Inflammatory macrophage treated with lipopolysaccharide for 1 hour (primary cell): ENCODE results near the gene C5orf24.
"Not testable (repeated sequence)": the region's sequence is repeated elsewhere in the genome, so short reads cannot be mapped to it uniquely, and the experiment has no call there.

Source experiments
- DNase-seq, 2 donors: peaks; one replicate each; pipeline ENCODE4 v3.0.0-alpha.2; 2020 to 2022

The C5orf24 gene

GRCh38 chr5:134845852-134846640 lies at the start of gene C5orf24:
TSS of gene C5orf24 (plus strand) at chr5:134845968. CDS start at chr5:134854901, 8,933 bp downstream.
- peak; percentile 91 for DNase-seq

- no peak for DNase-seq
Observed at GRCh38 chr5:134798468-134798867, 47.3 kb upstream of the C5orf24 start.

GRCh38 chr5:134803821-134804220 lies 41.9 kb upstream of the C5orf24 start:
- no peak for DNase-seq

- peak; percentile 15 to 31 for DNase-seq
Observed at GRCh38 chr5:134813407-134813806, 32.4 kb upstream of the C5orf24 start.

- DNase-seq = peak; percentile 23 to 29
Observed at GRCh38 chr5:134813827-134814226, 31.9 kb upstream of the C5orf24 start.

GRCh38 chr5:134817006-134817405 lies 28.8 kb upstream of the C5orf24 start:
- DNase-seq = no peak

- DNase-seq = no peak
Observed at GRCh38 chr5:134818776-134819175, 27.0 kb upstream of the C5orf24 start.

GRCh38 chr5:134819407-134819963 lies 26.3 kb upstream of the C5orf24 start:
- DNase-seq = no peak

- DNase-seq = no peak
Observed at GRCh38 chr5:134821841-134822240, 23.9 kb upstream of the C5orf24 start.

GRCh38 chr5:134824681-134825080 lies 21.1 kb upstream of the C5orf24 start:
- DNase-seq = no peak

GRCh38 chr5:134825212-134825611 lies 20.6 kb upstream of the C5orf24 start:
- no peak for DNase-seq

GRCh38 chr5:134833340-134834032 lies 12.3 kb upstream of the C5orf24 start:
- no peak for DNase-seq

- DNase-seq = no peak
Observed at GRCh38 chr5:134835623-134836022, 10.1 kb upstream of the C5orf24 start.

- no peak for DNase-seq
Observed at GRCh38 chr5:134837530-134838181, 8.1 kb upstream of the C5orf24 start.

- DNase-seq = not testable (repeated sequence)
Observed at GRCh38 chr5:134838361-134838760, 7.4 kb upstream of the C5orf24 start.

GRCh38 chr5:134840811-134841210 lies 5.0 kb upstream of the C5orf24 start:
- DNase-seq = no peak

- no peak for DNase-seq
Observed at GRCh38 chr5:134844252-134844651, 1.5 kb upstream of the C5orf24 start.

- no peak for DNase-seq
Observed at GRCh38 chr5:134845335-134845851, 375 bp upstream of the C5orf24 start.

GRCh38 chr5:134846641-134846960 lies 833 bp downstream of the C5orf24 start:
- peak; percentile 15 to 48 for DNase-seq

- not testable (repeated sequence) for DNase-seq
Observed at GRCh38 chr5:134849434-134849933, 3.7 kb downstream of the C5orf24 start.

GRCh38 chr5:134851307-134851923 lies 5.6 kb downstream of the C5orf24 start:
- DNase-seq = peak; percentile 42 to 44

- DNase-seq = not testable (repeated sequence)
Observed at GRCh38 chr5:134856465-134856864, 10.7 kb downstream of the C5orf24 start.

- no peak for DNase-seq
Observed at GRCh38 chr5:134857401-134857800, 11.6 kb downstream of the C5orf24 start.
